ENCODE measurements around the gene BBS9.

DNA sequence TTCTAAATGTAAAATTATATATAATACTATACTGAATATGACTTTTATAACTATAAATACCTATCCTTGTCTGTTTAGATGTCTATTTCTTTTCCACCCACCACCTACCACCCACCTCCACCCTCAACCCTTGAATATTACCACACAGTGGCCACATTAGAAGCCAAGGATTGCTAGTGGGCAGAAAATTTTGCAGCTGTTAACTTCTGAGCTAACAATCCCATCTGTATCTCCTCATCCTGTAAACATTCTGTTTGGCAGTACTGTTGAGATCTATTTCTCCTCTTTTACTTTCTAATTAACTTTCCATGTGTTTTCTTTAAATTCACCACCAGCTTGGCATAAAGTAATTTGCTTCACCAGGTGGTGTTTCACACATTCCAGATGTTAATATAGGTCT, 494.9 kb downstream of the BBS9 start:
- no peak for TF ChIP-seq POLR2A (IDR thresholded peaks at IDR 0.05)
- TF ChIP-seq, protein P1, sequence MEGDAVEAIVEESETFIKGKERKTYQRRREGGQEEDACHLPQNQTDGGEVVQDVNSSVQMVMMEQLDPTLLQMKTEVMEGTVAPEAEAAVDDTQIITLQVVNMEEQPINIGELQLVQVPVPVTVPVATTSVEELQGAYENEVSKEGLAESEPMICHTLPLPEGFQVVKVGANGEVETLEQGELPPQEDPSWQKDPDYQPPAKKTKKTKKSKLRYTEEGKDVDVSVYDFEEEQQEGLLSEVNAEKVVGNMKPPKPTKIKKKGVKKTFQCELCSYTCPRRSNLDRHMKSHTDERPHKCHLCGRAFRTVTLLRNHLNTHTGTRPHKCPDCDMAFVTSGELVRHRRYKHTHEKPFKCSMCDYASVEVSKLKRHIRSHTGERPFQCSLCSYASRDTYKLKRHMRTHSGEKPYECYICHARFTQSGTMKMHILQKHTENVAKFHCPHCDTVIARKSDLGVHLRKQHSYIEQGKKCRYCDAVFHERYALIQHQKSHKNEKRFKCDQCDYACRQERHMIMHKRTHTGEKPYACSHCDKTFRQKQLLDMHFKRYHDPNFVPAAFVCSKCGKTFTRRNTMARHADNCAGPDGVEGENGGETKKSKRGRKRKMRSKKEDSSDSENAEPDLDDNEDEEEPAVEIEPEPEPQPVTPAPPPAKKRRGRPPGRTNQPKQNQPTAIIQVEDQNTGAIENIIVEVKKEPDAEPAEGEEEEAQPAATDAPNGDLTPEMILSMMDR (IDR thresholded peaks at IDR 0.05): no peak

Data from heart left ventricle (tissue), 13 donors.